Osteoblast (primary cell): ENCODE data around the gene SLC7A8. TPM values are rescaled to one million over a fixed set of nuclear protein-coding genes. Genes with fewer than 3 reads are reported as not detected.
"Not testable (repeated sequence)": the region's sequence is repeated elsewhere in the genome, so short reads cannot be mapped to it uniquely, and the experiment has no call there.

Experiments used
- DNase-seq: peaks from one replicate; pipeline ENCODE4 v3.0.0; 2011; ENCODE audit warnings: low spot score, mixed read lengths; ENCODE audit not compliant: insufficient read length; ENCODE audit errors: missing footprints
- H2AFZ ChIP-seq: 2 replicates; pipeline ENCODE4 v1.6.0; 2011; ENCODE audit warnings: mild to moderate bottlenecking, low read length
- H3K27ac ChIP-seq: 2 replicates; pipeline ENCODE4 v1.5.1; 2011; ENCODE audit warnings: mild to moderate bottlenecking, low read depth, low read length, moderate library complexity
- H3K27me3 ChIP-seq: 2 replicates; pipeline ENCODE4 v1.6.0; 2012; ENCODE audit warnings: mild to moderate bottlenecking, control low read depth, inconsistent platforms, low read length, moderate library complexity; ENCODE audit not compliant: insufficient read depth
- H3K36me3 ChIP-seq: 2 replicates; pipeline ENCODE4 v1.5.1; 2011; ENCODE audit warnings: mild to moderate bottlenecking, low read length, control low read depth, moderate library complexity; ENCODE audit not compliant: insufficient read depth
- H3K4me1 ChIP-seq: 2 replicates; pipeline ENCODE4 v1.5.1; 2011; ENCODE audit warnings: mild to moderate bottlenecking, low read length, control low read depth, moderate library complexity; ENCODE audit not compliant: insufficient read depth
- H3K4me2 ChIP-seq: 2 replicates; pipeline ENCODE4 v1.6.0; 2011; ENCODE audit warnings: mild to moderate bottlenecking, low read length; ENCODE audit not compliant: insufficient read depth
- H3K4me3 ChIP-seq: fragments of 200-600 bp; sonication (generic); 3 replicates; pipeline ENCODE4 v1.5.1; 2012; ENCODE audit warnings: mild to moderate bottlenecking, low read length, inconsistent platforms; ENCODE audit not compliant: insufficient read depth
- H3K79me2 ChIP-seq: 2 replicates; pipeline ENCODE4 v1.6.0; 2012; ENCODE audit warnings: mild to moderate bottlenecking, low read length, control low read depth, inconsistent platforms; ENCODE audit not compliant: insufficient read depth
- H3K9me3 ChIP-seq: 2 replicates; pipeline ENCODE4 v1.5.1; 2011; ENCODE audit warnings: low read depth, low read length, control low read depth
- H4K20me1 ChIP-seq: 2 replicates; pipeline ENCODE4 v1.6.0; 2012; ENCODE audit warnings: mild to moderate bottlenecking, low read length, control low read depth; ENCODE audit not compliant: insufficient read depth
- CTCF ChIP-seq: IDR thresholded peaks from 2 replicates; pipeline ENCODE4 v1.5.1; 2011; ENCODE audit warnings: mild to moderate bottlenecking, low read depth, low read length, moderate library complexity; ENCODE audit errors: extremely low read depth
- total RNA-seq: library from RNA; depleted of rRNA; stranded (reverse); fragments of >200 nt; gene quantifications from 2 replicates; pipeline ENCODE4 v1.2.3, GENCODE V29; 2012

The SLC7A8 gene
- total RNA-seq, 1 donor: 4.3 TPM

- no peaks in the 10 kb centered on the region for H4K20me1 ChIP-seq
- H2AFZ ChIP-seq: no peak overlapping the region
- no peaks in the 10 kb centered on the region for H3K36me3 ChIP-seq
- no peak for TF ChIP-seq CTCF
- H3K27me3 ChIP-seq: no peaks in the 10 kb centered on the region
- peaks cover 32% of the 10 kb centered on the region for H3K4me1 ChIP-seq
- H3K4me3 ChIP-seq: no peak overlapping the region
- H3K4me2 ChIP-seq: no peak overlapping the region
- no peak overlapping the region for H3K27ac ChIP-seq
- H3K79me2 ChIP-seq: no peaks in the 10 kb centered on the region
- DNase-seq: no peak
- no peaks in the 10 kb centered on the region for H3K9me3 ChIP-seq
Observed at GRCh38 chr14:23110579-23111365, 72.7 kb downstream of the SLC7A8 start.

- Histone ChIP-seq H3K79me2 (no peaks in the 10 kb centered on the region), H2AFZ (no peak overlapping the region), H3K4me2 (no peak overlapping the region), H3K27me3 (no peaks in the 10 kb centered on the region), H3K4me3 (no peak overlapping the region), H3K36me3 (no peaks in the 10 kb centered on the region), H3K27ac (no peak overlapping the region), H3K4me1 (peaks cover 24% of the 10 kb centered on the region), H3K9me3 (no peaks in the 10 kb centered on the region), H4K20me1 (no peaks in the 10 kb centered on the region)
- DNase-seq: no peak
- no peak for TF ChIP-seq CTCF
Observed at GRCh38 chr14:23109769-23110168, 73.7 kb downstream of the SLC7A8 start.

GRCh38 chr14:23108169-23108568 is 75.3 kb downstream of the SLC7A8 start:
- not testable (repeated sequence) for H2AFZ ChIP-seq, H3K9me3 ChIP-seq, H3K4me1 ChIP-seq, H3K79me2 ChIP-seq, H3K36me3 ChIP-seq, H3K27me3 ChIP-seq, H4K20me1 ChIP-seq, H3K27ac ChIP-seq, H3K4me2 ChIP-seq, DNase-seq, H3K4me3 ChIP-seq

- H3K4me1 ChIP-seq, H3K9me3 ChIP-seq, H3K27ac ChIP-seq, H3K4me2 ChIP-seq, H3K79me2 ChIP-seq, H3K4me3 ChIP-seq, H4K20me1 ChIP-seq, H3K36me3 ChIP-seq, H3K27me3 ChIP-seq, H2AFZ ChIP-seq, DNase-seq: not testable (repeated sequence)
Observed at GRCh38 chr14:23107620-23108019, 75.8 kb downstream of the SLC7A8 start.

- Histone ChIP-seq H3K4me3 (no peak overlapping the region), H3K4me2 (no peak overlapping the region), H3K27me3 (no peaks in the 10 kb centered on the region), H3K4me1 (no peaks in the 10 kb centered on the region), H3K9me3 (no peaks in the 10 kb centered on the region), H4K20me1 (no peaks in the 10 kb centered on the region), H3K36me3 (no peaks in the 10 kb centered on the region), H2AFZ (no peak overlapping the region), H3K27ac (no peak overlapping the region), H3K79me2 (no peaks in the 10 kb centered on the region)
- DNase-seq: no peak
- TF ChIP-seq CTCF: no peak
Observed at GRCh38 chr14:23106747-23107045, 76.8 kb downstream of the SLC7A8 start.
